Hepatocyte (in vitro differentiated cells): Measurements from ENCODE around the gene NMU.

Source experiments
- EZH2 ChIP-seq: fragments of 200-600 bp; sonication (generic); IDR thresholded peaks from 2 replicates; pipeline ENCODE4 v1.6.1; 2016; ENCODE audit warnings: antibody characterized with exemption, mild to moderate bottlenecking, borderline replicate concordance
- EZH2phosphoT487 ChIP-seq: fragments of 200-600 bp; sonication (generic); IDR thresholded peaks from one replicate; pipeline ENCODE4 v1.6.1; 2018; ENCODE audit warnings: antibody characterized with exemption, mild to moderate bottlenecking, low read depth, moderate library complexity; ENCODE audit not compliant: unreplicated experiment, severe bottlenecking
- TF ChIP-seq, protein P1 (sequence below): fragments of 200-600 bp; sonication (generic); IDR thresholded peaks from 2 replicates; pipeline ENCODE4 v1.5.1; 2016; ENCODE audit warnings: antibody characterized with exemption, mild to moderate bottlenecking; ENCODE audit not compliant: poor library complexity

GRCh38 chr4:55568905-55569504, 67.1 kb downstream of the NMU start:
- TF ChIP-seq, protein P1, sequence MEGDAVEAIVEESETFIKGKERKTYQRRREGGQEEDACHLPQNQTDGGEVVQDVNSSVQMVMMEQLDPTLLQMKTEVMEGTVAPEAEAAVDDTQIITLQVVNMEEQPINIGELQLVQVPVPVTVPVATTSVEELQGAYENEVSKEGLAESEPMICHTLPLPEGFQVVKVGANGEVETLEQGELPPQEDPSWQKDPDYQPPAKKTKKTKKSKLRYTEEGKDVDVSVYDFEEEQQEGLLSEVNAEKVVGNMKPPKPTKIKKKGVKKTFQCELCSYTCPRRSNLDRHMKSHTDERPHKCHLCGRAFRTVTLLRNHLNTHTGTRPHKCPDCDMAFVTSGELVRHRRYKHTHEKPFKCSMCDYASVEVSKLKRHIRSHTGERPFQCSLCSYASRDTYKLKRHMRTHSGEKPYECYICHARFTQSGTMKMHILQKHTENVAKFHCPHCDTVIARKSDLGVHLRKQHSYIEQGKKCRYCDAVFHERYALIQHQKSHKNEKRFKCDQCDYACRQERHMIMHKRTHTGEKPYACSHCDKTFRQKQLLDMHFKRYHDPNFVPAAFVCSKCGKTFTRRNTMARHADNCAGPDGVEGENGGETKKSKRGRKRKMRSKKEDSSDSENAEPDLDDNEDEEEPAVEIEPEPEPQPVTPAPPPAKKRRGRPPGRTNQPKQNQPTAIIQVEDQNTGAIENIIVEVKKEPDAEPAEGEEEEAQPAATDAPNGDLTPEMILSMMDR = no peak
- TF ChIP-seq EZH2 (no peak), EZH2phosphoT487 (no peak)
